ENCODE data around the gene CD53. TPM values are rescaled to one million over a fixed set of nuclear protein-coding genes. Genes with fewer than 3 reads are reported as not detected.

The CD53 gene
- total and polyA plus RNA-seq, 9 of the 15 experiments (the other 6 are each of a cell fraction or from before 2014, with no cell fraction given), result 63.5 to 220 (median 131) TPM

DNA sequence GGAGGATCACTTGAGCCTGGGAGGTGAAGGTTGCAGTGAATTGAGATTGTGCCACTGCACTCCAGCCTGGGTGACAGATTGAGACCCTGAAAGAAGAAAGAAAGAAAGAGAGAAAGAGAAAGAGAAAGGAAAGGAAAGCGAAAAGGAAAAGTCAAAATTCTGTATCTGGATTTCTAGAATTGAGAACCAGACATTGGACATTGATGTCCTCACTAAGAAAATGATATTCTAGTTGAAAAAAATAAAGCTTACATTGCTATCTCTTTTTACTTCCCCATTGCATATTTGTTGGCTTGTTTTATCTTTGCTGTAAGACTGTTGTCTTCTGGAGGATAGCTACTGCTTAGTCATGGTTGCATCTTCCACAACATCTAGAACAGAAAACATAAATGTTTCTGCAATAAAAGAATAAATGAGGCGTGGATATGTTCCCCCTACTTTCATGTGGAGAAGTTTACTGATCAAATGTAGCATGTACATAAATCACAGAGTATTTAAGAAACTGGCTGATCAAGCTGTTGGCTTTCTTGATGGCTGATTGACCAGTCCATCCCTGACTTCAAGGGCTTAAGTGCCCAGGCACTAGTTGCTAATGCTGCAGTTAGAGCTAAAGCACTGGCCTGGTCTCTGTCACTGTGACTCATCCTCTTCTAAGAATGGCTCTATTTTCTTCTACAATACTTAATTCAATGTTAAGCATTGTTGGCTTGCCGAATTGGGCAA, 17.7 kb downstream of the CD53 start (continued):
- TF ChIP-seq ZNF197 (CRISPR knock-in tag; IDR thresholded peaks at IDR 0.05; ENCODE audit: low read depth), result no peak
- no peak for TF ChIP-seq PRMT5 (CRISPR knock-in tag; IDR thresholded peaks at IDR 0.05)
- no peak for TF ChIP-seq SRSF1 (IDR thresholded peaks at IDR 0.05; ENCODE audit: low read depth, low read length)
- TF ChIP-seq ZNF778 (CRISPR knock-in tag; IDR thresholded peaks at IDR 0.05), result no peak
- TF ChIP-seq, protein P1, sequence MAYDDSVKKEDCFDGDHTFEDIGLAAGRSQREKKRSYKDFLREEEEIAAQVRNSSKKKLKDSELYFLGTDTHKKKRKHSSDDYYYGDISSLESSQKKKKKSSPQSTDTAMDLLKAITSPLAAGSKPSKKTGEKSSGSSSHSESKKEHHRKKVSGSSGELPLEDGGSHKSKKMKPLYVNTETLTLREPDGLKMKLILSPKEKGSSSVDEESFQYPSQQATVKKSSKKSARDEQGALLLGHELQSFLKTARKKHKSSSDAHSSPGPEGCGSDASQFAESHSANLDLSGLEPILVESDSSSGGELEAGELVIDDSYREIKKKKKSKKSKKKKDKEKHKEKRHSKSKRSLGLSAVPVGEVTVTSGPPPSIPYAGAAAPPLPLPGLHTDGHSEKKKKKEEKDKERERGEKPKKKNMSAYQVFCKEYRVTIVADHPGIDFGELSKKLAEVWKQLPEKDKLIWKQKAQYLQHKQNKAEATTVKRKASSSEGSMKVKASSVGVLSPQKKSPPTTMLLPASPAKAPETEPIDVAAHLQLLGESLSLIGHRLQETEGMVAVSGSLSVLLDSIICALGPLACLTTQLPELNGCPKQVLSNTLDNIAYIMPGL (CRISPR knock-in tag; IDR thresholded peaks at IDR 0.05), result no peak
- no peak; the same call in 1 of the 2 replicates for TF ChIP-seq LCOR (CRISPR knock-in tag; IDR thresholded peaks at IDR 0.05)
- TF ChIP-seq, protein P2, sequence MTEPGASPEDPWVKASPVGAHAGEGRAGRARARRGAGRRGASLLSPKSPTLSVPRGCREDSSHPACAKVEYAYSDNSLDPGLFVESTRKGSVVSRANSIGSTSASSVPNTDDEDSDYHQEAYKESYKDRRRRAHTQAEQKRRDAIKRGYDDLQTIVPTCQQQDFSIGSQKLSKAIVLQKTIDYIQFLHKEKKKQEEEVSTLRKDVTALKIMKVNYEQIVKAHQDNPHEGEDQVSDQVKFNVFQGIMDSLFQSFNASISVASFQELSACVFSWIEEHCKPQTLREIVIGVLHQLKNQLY (CRISPR knock-in tag; conservative IDR thresholded peaks at IDR 0.05), result no peak
- TF ChIP-seq CBFB (CRISPR knock-in tag; IDR thresholded peaks at IDR 0.05), result no peak
- TF ChIP-seq ZNF766 (CRISPR knock-in tag; conservative IDR thresholded peaks at IDR 0.05), result peak; percentile 54
- TF ChIP-seq, protein P3, sequence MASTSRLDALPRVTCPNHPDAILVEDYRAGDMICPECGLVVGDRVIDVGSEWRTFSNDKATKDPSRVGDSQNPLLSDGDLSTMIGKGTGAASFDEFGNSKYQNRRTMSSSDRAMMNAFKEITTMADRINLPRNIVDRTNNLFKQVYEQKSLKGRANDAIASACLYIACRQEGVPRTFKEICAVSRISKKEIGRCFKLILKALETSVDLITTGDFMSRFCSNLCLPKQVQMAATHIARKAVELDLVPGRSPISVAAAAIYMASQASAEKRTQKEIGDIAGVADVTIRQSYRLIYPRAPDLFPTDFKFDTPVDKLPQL (IDR thresholded peaks at IDR 0.05; ENCODE audit: extremely low read depth, insufficient read length), result no peak
- no peak for TF ChIP-seq CHD1 (IDR thresholded peaks at IDR 0.05; ENCODE audit: low read length)
- TF ChIP-seq, protein P4, sequence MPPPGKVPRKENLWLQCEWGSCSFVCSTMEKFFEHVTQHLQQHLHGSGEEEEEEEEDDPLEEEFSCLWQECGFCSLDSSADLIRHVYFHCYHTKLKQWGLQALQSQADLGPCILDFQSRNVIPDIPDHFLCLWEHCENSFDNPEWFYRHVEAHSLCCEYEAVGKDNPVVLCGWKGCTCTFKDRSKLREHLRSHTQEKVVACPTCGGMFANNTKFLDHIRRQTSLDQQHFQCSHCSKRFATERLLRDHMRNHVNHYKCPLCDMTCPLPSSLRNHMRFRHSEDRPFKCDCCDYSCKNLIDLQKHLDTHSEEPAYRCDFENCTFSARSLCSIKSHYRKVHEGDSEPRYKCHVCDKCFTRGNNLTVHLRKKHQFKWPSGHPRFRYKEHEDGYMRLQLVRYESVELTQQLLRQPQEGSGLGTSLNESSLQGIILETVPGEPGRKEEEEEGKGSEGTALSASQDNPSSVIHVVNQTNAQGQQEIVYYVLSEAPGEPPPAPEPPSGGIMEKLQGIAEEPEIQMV (tag; conservative IDR thresholded peaks at IDR 0.05; ENCODE audit: low read depth), result 0 out of 2 replicates have a peak, but pooled peaks have one; percentile 36
- TF ChIP-seq RBFOX2 (IDR thresholded peaks at IDR 0.05; ENCODE audit: low read depth, low read length), result no peak
- TF ChIP-seq, protein P5, sequence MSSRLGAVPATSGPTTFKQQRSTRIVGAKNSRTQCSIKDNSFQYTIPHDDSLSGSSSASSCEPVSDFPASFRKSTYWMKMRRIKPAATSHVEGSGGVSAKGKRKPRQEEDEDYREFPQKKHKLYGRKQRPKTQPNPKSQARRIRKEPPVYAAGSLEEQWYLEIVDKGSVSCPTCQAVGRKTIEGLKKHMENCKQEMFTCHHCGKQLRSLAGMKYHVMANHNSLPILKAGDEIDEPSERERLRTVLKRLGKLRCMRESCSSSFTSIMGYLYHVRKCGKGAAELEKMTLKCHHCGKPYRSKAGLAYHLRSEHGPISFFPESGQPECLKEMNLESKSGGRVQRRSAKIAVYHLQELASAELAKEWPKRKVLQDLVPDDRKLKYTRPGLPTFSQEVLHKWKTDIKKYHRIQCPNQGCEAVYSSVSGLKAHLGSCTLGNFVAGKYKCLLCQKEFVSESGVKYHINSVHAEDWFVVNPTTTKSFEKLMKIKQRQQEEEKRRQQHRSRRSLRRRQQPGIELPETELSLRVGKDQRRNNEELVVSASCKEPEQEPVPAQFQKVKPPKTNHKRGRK (tag; IDR thresholded peaks at IDR 0.05), result no peak
- TF ChIP-seq PHF20 (IDR thresholded peaks at IDR 0.05; ENCODE audit: partially characterized antibody), result no peak
- TF ChIP-seq SNRNP70 (optimal IDR thresholded peaks at IDR 0.05; ENCODE audit: low read depth, low read length), result no peak
- TF ChIP-seq MCM7 (IDR thresholded peaks at IDR 0.05), result no peak
- TF ChIP-seq TSC22D4 (tag; IDR thresholded peaks at IDR 0.05), result no peak
- TF ChIP-seq, protein P6, sequence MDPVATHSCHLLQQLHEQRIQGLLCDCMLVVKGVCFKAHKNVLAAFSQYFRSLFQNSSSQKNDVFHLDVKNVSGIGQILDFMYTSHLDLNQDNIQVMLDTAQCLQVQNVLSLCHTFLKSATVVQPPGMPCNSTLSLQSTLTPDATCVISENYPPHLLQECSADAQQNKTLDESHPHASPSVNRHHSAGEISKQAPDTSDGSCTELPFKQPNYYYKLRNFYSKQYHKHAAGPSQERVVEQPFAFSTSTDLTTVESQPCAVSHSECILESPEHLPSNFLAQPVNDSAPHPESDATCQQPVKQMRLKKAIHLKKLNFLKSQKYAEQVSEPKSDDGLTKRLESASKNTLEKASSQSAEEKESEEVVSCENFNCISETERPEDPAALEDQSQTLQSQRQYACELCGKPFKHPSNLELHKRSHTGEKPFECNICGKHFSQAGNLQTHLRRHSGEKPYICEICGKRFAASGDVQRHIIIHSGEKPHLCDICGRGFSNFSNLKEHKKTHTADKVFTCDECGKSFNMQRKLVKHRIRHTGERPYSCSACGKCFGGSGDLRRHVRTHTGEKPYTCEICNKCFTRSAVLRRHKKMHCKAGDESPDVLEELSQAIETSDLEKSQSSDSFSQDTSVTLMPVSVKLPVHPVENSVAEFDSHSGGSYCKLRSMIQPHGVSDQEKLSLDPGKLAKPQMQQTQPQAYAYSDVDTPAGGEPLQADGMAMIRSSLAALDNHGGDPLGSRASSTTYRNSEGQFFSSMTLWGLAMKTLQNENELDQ (CRISPR knock-in tag; IDR thresholded peaks at IDR 0.05; ENCODE audit: borderline replicate concordance), result no peak

Data from K562 (cell line).